Measurements from ENCODE around the gene TTLL8. TPM values are rescaled to one million over a fixed set of nuclear protein-coding genes. Genes with fewer than 3 reads are reported as not detected.
A peak's percentile ranks its signal among the peaks of the same experiment; 100 is the strongest.

TTLL8 gene
- total RNA-seq, 1 experiment from 2014 or later = not detected

DNA sequence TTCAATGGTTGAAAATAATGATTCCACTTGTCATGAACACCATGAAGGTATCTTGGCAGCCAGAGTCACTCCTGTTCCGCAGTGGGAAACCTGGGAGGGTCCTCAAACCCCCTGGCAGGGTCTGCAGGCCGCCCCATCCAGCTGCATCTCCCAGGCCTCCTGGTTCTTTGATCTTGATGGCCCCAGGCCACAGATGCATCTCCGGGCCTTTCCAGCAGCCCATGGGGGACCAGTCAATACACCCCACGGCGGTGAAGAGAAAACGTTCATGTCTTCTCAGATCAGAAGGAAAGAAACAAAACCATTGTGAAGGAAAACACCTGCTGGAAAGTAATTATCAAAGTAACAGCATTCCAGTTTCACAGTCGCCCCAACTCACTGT lies 1.8 kb upstream of the TTLL8 start:
- ATAC-seq (no peak), DNase-seq (ENCODE audit: low spot score) (no peak)
- H3K9me3 Mint-ChIP-seq = no peaks in the 10 kb centered on the region
- H3K27me3 Mint-ChIP-seq (ENCODE audit: low read depth) = peaks cover 20% of the 10 kb centered on the region
- H3K4me1 Mint-ChIP-seq = peaks cover 12% of the 10 kb centered on the region
- H3K36me3 Mint-ChIP-seq = no peaks in the 10 kb centered on the region
- ChIA-PET POLR2A (interaction anchor here (0.6 kb wide), 1 partner anchor 46 kb away, joined by 5 read pairs; no protein-coding TSS in a partner anchor), CTCF (interaction anchor here (0.8 to 2.3 kb wide), 26 partner anchors 11 to 448 kb away, joined by 3 to 22 read pairs (median 4); partner anchors contain the start of genes MLC1 and NCAPH2)
- no peak overlapping the region for H3K27ac Mint-ChIP-seq
- peak overlapping the region; percentile 68 for H3K4me3 Mint-ChIP-seq
- no peak for TF ChIP-seq NR1H2 (CRISPR knock-in tag; IDR thresholded peaks at IDR 0.05)
- TF ChIP-seq ETV6 (CRISPR knock-in tag; IDR thresholded peaks at IDR 0.05) = 0 out of 2 replicates have a peak, but pooled peaks have one; percentile 8
- TF ChIP-seq, protein P1, sequence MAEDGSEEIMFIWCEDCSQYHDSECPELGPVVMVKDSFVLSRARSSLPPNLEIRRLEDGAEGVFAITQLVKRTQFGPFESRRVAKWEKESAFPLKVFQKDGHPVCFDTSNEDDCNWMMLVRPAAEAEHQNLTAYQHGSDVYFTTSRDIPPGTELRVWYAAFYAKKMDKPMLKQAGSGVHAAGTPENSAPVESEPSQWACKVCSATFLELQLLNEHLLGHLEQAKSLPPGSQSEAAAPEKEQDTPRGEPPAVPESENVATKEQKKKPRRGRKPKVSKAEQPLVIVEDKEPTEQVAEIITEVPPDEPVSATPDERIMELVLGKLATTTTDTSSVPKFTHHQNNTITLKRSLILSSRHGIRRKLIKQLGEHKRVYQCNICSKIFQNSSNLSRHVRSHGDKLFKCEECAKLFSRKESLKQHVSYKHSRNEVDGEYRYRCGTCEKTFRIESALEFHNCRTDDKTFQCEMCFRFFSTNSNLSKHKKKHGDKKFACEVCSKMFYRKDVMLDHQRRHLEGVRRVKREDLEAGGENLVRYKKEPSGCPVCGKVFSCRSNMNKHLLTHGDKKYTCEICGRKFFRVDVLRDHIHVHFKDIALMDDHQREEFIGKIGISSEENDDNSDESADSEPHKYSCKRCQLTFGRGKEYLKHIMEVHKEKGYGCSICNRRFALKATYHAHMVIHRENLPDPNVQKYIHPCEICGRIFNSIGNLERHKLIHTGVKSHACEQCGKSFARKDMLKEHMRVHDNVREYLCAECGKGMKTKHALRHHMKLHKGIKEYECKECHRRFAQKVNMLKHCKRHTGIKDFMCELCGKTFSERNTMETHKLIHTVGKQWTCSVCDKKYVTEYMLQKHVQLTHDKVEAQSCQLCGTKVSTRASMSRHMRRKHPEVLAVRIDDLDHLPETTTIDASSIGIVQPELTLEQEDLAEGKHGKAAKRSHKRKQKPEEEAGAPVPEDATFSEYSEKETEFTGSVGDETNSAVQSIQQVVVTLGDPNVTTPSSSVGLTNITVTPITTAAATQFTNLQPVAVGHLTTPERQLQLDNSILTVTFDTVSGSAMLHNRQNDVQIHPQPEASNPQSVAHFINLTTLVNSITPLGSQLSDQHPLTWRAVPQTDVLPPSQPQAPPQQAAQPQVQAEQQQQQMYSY (CRISPR knock-in tag; IDR thresholded peaks at IDR 0.05) = peak; percentile 52; the same call in 1 of the 2 replicates
- no peak for TF ChIP-seq ZNF121 (CRISPR knock-in tag; IDR thresholded peaks at IDR 0.05)

DNA sequence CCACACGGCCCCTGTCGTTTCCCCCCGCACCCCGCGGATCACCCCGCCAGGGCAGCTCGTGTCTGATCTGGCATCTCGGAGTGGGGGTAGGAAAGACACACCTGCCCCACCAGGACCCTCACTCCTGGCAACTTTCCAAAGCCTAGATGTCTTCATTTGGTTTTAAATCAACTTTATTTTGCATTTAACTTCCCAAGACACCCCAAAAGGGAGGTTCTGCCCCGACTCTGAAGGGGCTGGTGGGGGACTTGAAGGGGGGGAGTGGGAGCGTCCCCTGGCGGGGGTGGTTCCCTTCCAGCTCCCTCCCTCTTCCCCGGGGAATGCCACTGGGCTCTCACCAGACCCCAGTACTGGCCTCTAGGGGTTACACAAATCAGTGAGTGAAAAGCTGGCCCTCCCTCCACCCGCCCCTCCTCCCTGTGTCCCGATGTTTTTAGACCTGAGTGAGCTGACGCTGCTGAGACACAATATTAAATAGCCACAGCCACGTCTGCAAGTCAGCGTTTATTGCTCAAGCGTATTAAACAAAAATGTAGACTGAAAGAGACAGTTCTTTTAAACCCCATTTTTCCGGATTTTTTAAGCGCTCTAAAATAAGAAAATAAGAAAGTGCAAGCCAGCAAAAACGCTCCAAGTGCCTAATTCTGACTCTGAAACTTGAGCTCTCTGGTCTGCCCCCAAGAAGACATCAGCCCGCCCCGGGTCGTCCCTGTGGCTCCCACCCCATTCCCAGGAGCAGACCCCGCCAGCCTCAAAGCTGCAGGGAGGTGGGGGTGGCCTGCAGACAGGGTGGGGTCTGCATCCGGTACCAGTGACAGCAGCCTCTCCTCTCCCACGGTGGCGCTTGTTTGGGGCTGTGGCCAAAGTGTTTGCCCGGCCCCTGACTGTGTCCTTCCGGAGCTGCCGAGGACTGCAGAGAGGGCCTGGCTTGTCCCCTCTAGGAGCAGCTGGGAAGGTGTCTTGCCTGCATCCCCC lies 1.1 kb upstream of the TTLL8 start:
- DNase-seq (ENCODE audit: low spot score) = peak; percentile 59
- H3K36me3 Mint-ChIP-seq = no peaks in the 10 kb centered on the region

DNA sequence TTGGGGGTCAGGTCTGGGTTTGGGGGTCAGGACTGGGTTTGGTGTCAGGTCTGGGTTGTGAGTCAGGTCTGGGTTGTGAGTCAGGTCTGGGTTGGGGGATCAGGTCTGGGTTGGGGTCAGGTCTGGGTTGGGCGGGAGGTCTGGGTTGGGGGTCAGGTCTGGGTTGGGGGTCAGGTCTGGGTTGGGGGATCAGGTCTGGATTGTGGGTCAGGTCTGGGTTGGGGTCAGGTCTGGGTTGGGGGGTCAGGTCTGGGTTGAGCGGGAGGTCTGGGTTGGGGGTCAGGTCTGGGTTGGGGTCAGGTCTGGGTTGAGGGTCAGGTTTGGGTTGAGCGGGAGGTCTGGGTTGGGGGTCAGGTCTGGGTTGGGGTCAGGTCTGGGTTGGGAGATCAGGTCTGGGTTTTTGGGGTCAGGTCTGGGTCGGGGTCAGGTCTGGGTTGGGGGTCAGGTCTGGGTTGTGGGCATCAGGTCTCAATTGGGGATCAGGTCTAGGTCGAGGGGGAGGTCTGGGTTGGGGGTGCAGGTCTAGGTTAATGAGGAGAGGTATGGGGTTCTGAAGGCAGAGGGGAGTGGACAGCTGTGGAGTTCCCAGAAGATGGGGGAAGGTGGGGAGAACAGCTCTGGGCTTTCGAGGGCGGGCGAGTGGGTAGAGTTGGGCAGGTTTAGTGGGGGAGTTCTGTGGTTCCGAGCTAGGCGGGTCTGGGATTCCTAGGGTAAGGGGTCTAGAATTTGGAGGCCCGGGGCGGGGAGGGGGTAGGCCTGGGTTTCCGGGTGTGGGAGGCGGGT lies 629 bp downstream of the TTLL8 start:
- H3K36me3 Mint-ChIP-seq = 0 out of 2 replicates have a peak, but pooled peaks cover 4% of the 10 kb centered on the region
- H3K4me3 Mint-ChIP-seq = peak overlapping the region; percentile 52
- peaks cover 12% of the 10 kb centered on the region for H3K4me1 Mint-ChIP-seq
- POLR2A ChIA-PET = no interaction called here
- H3K9me3 Mint-ChIP-seq = peaks cover 11% of the 10 kb centered on the region
- no peak for ATAC-seq
- no peak overlapping the region for H3K27ac Mint-ChIP-seq
- no peak for TF ChIP-seq ESRRA (CRISPR knock-in tag; IDR thresholded peaks at IDR 0.05; ENCODE audit: borderline replicate concordance)
- TF ChIP-seq TEAD1 (CRISPR knock-in tag; IDR thresholded peaks at IDR 0.05) = no peak
- TF ChIP-seq ZMAT4 (CRISPR knock-in tag; IDR thresholded peaks at IDR 0.05) = no peak
- no peak for TF ChIP-seq ZNF425 (CRISPR knock-in tag; conservative IDR thresholded peaks at IDR 0.05)
- TF ChIP-seq USF1 (CRISPR knock-in tag; IDR thresholded peaks at IDR 0.05) = no peak
- no peak for TF ChIP-seq ZNF263 (CRISPR knock-in tag; IDR thresholded peaks at IDR 0.05; ENCODE audit: low read depth)
- no peak for TF ChIP-seq NR2C2 (CRISPR knock-in tag; IDR thresholded peaks at IDR 0.05)
- TF ChIP-seq NFE2L1 (CRISPR knock-in tag; IDR thresholded peaks at IDR 0.05) = no peak
- no peak for TF ChIP-seq RORB (CRISPR knock-in tag; IDR thresholded peaks at IDR 0.05)
- no peak for TF ChIP-seq ZBTB21 (CRISPR knock-in tag; IDR thresholded peaks at IDR 0.05; ENCODE audit: borderline replicate concordance)
- TF ChIP-seq, protein P2, sequence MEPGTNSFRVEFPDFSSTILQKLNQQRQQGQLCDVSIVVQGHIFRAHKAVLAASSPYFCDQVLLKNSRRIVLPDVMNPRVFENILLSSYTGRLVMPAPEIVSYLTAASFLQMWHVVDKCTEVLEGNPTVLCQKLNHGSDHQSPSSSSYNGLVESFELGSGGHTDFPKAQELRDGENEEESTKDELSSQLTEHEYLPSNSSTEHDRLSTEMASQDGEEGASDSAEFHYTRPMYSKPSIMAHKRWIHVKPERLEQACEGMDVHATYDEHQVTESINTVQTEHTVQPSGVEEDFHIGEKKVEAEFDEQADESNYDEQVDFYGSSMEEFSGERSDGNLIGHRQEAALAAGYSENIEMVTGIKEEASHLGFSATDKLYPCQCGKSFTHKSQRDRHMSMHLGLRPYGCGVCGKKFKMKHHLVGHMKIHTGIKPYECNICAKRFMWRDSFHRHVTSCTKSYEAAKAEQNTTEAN (CRISPR knock-in tag; IDR thresholded peaks at IDR 0.05) = no peak
- no peak for TF ChIP-seq SMAD3 (CRISPR knock-in tag; IDR thresholded peaks at IDR 0.05; ENCODE audit: borderline replicate concordance)
- TF ChIP-seq MAX (CRISPR knock-in tag; IDR thresholded peaks at IDR 0.05) = no peak
- TF ChIP-seq TCF7 (CRISPR knock-in tag; IDR thresholded peaks at IDR 0.05; ENCODE audit: low read depth) = no peak
- CTCF ChIA-PET = interaction anchor here (1.2 to 2.7 kb wide), 3 partner anchors 8 to 127 kb away, joined by 3 to 15 read pairs (median 3); no protein-coding TSS in a partner anchor
- no peak for DNase-seq (ENCODE audit: low spot score)
- H3K27me3 Mint-ChIP-seq (ENCODE audit: low read depth) = peaks cover 26% of the 10 kb centered on the region

More for the DNA sequence above, 1.1 kb upstream of the TTLL8 start:
- Mint-ChIP-seq H3K27me3 (ENCODE audit: low read depth) (peaks cover 22% of the 10 kb centered on the region), H3K27ac (no peak overlapping the region), H3K4me1 (peaks cover 12% of the 10 kb centered on the region), H3K4me3 (peak overlapping the region; percentile 68), H3K9me3 (no peaks in the 10 kb centered on the region; the same call in 1 of the 2 replicates)
- peak; percentile 74 for ATAC-seq
- ChIA-PET POLR2A (interaction anchor here (0.6 kb wide), 1 partner anchor 45 kb away, joined by 5 read pairs; no protein-coding TSS in a partner anchor), CTCF (interaction anchor here (0.6 to 2.3 kb wide), 35 partner anchors 12 to 449 kb away, joined by 3 to 22 read pairs (median 4); partner anchors contain the start of genes IL17REL, MLC1 and NCAPH2)
- TF ChIP-seq OVOL2 (CRISPR knock-in tag; IDR thresholded peaks at IDR 0.05; ENCODE audit: borderline replicate concordance) (no peak), ETV6 (CRISPR knock-in tag; IDR thresholded peaks at IDR 0.05) (0 out of 2 replicates have a peak, but pooled peaks have one; percentile 13)

Measured in WTC11 (cell line).